ENCODE results near the gene RAD51B. TPM values are rescaled to one million over a fixed set of nuclear protein-coding genes. Genes with fewer than 3 reads are reported as not detected.

RAD51B gene
- total and polyA plus RNA-seq, 2 experiments from 2014 or later: 10.1 to 18.0 TPM

- no peaks in the 10 kb centered on the region for H3K9me2 ChIP-seq (replicated peaks; ENCODE audit: insufficient read depth)
- H3K4me3 ChIP-seq: no peak overlapping the region
- no peaks in the 10 kb centered on the region for H3K36me3 ChIP-seq (replicated peaks; ENCODE audit: insufficient read depth, low read depth)
- no peak overlapping the region for H2AFZ ChIP-seq
- H3K27ac ChIP-seq: peak overlapping the region; percentile 31
- TF ChIP-seq EZH2 (IDR thresholded peaks at IDR 0.05; ENCODE audit: borderline replicate concordance): no peak
- TF ChIP-seq, protein P1, sequence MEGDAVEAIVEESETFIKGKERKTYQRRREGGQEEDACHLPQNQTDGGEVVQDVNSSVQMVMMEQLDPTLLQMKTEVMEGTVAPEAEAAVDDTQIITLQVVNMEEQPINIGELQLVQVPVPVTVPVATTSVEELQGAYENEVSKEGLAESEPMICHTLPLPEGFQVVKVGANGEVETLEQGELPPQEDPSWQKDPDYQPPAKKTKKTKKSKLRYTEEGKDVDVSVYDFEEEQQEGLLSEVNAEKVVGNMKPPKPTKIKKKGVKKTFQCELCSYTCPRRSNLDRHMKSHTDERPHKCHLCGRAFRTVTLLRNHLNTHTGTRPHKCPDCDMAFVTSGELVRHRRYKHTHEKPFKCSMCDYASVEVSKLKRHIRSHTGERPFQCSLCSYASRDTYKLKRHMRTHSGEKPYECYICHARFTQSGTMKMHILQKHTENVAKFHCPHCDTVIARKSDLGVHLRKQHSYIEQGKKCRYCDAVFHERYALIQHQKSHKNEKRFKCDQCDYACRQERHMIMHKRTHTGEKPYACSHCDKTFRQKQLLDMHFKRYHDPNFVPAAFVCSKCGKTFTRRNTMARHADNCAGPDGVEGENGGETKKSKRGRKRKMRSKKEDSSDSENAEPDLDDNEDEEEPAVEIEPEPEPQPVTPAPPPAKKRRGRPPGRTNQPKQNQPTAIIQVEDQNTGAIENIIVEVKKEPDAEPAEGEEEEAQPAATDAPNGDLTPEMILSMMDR (IDR thresholded peaks at IDR 0.05; ENCODE audit: poor library complexity): no peak
- no peak for TF ChIP-seq EZH2phosphoT487 (IDR thresholded peaks at IDR 0.05; ENCODE audit: low read depth, severe bottlenecking, unreplicated experiment)
- H3K27me3 ChIP-seq: no peaks in the 10 kb centered on the region
- no peaks in the 10 kb centered on the region for H4K20me1 ChIP-seq (ENCODE audit: insufficient read depth, poor library complexity, severe bottlenecking)
- no peak for DNase-seq (ENCODE audit: low spot score)
- H3K4me2 ChIP-seq: no peak overlapping the region
- WGBS (ENCODE audit: low lambda C conversion rate, missing lambda C conversion rate): 72% methylated on average over 2 of the region's 2 CpGs
- peaks cover 47% of the 10 kb centered on the region for H3K4me1 ChIP-seq (ENCODE audit: insufficient read depth)
- no peaks in the 10 kb centered on the region for H3K9me3 ChIP-seq (ENCODE audit: low read depth)
- no peaks in the 10 kb centered on the region for H3K79me2 ChIP-seq
Measured at GRCh38 chr14:68268197-68268596, 448.6 kb downstream of the RAD51B start.

DNA sequence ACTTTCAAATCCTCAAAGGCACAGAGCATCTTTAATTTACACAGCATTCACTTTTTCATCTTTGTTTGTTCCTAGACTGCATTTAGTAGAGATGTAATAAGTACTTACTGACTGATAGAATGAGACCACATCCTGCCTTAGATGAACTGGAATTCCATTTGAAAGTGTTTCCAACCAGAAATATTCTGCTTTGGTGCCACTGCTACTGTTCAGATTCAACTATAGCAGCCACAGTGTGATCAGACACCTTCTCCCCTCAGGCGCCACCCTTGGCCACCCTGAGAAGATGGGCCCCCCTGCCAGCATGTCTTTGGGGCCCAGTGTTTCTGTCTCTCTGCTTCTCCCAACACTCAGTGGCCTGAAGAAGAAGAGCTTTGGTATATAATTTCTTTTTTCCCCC, 449.1 kb downstream of the RAD51B start:
- Histone ChIP-seq H3K9me3 (ENCODE audit: low read depth) (no peaks in the 10 kb centered on the region), H3K79me2 (no peaks in the 10 kb centered on the region), H3K4me3 (no peak overlapping the region), H3K4me2 (no peak overlapping the region), H3K9me2 (replicated peaks; ENCODE audit: insufficient read depth) (no peaks in the 10 kb centered on the region), H3K36me3 (replicated peaks; ENCODE audit: insufficient read depth, low read depth) (no peaks in the 10 kb centered on the region), H3K4me1 (ENCODE audit: insufficient read depth) (peaks cover 47% of the 10 kb centered on the region), H3K27ac (peak overlapping the region; percentile 31), H4K20me1 (ENCODE audit: insufficient read depth, poor library complexity, severe bottlenecking) (no peaks in the 10 kb centered on the region), H3K27me3 (no peaks in the 10 kb centered on the region), H2AFZ (no peak overlapping the region)
- TF ChIP-seq EZH2phosphoT487 (IDR thresholded peaks at IDR 0.05; ENCODE audit: low read depth, severe bottlenecking, unreplicated experiment) (no peak), EZH2 (IDR thresholded peaks at IDR 0.05; ENCODE audit: borderline replicate concordance) (no peak)
- DNase-seq (ENCODE audit: low spot score): no peak
- 95% methylated on average over 1 of the region's 1 CpG for WGBS (ENCODE audit: low lambda C conversion rate, missing lambda C conversion rate)

GRCh38 chr14:68269136-68269927, 449.8 kb downstream of the RAD51B start:
- H3K4me3 ChIP-seq: no peak overlapping the region
- no peak for TF ChIP-seq EZH2 (IDR thresholded peaks at IDR 0.05; ENCODE audit: borderline replicate concordance)
- TF ChIP-seq EZH2phosphoT487 (IDR thresholded peaks at IDR 0.05; ENCODE audit: low read depth, severe bottlenecking, unreplicated experiment): no peak
- TF ChIP-seq, protein P1 (IDR thresholded peaks at IDR 0.05; ENCODE audit: poor library complexity): no peak
- no peaks in the 10 kb centered on the region for H3K79me2 ChIP-seq
- WGBS (ENCODE audit: low lambda C conversion rate, missing lambda C conversion rate): 85% methylated on average over 8 of the region's 8 CpGs
- H2AFZ ChIP-seq: no peak overlapping the region
- H3K4me1 ChIP-seq (ENCODE audit: insufficient read depth): peaks cover 41% of the 10 kb centered on the region
- DNase-seq (ENCODE audit: low spot score): no peak
- H3K27me3 ChIP-seq: no peaks in the 10 kb centered on the region
- H3K27ac ChIP-seq: peak overlapping the region; percentile 31
- H3K9me2 ChIP-seq (replicated peaks; ENCODE audit: insufficient read depth): no peaks in the 10 kb centered on the region
- H4K20me1 ChIP-seq (ENCODE audit: insufficient read depth, poor library complexity, severe bottlenecking): no peaks in the 10 kb centered on the region
- no peaks in the 10 kb centered on the region for H3K9me3 ChIP-seq (ENCODE audit: low read depth)
- no peaks in the 10 kb centered on the region for H3K36me3 ChIP-seq (replicated peaks; ENCODE audit: insufficient read depth, low read depth)
- no peak overlapping the region for H3K4me2 ChIP-seq

DNA sequence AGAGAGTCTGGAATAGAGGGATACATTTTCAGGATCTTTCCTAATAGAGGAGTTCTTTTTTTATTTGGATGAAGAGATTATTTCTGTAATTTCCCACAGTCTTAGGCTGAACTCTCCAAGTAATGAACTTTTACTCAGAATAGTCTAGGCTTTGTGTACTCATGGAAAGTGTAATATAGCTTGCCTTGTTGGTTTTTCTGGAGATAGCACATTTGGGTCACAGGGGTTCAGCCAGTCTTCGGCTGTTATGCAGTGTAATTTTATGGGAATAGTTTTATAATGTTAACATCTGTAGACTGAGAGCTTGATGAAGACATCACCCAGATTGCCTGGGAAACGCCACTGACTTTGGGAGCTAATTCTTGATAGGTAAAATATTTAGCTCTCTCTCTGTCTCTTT, 450.8 kb downstream of the RAD51B start:
- Histone ChIP-seq H3K9me2 (replicated peaks; ENCODE audit: insufficient read depth) (no peaks in the 10 kb centered on the region), H3K4me3 (no peak overlapping the region), H3K4me1 (ENCODE audit: insufficient read depth) (peaks cover 34% of the 10 kb centered on the region), H3K27me3 (no peaks in the 10 kb centered on the region), H3K79me2 (no peaks in the 10 kb centered on the region), H4K20me1 (ENCODE audit: insufficient read depth, poor library complexity, severe bottlenecking) (no peaks in the 10 kb centered on the region), H3K36me3 (replicated peaks; ENCODE audit: insufficient read depth, low read depth) (no peaks in the 10 kb centered on the region), H3K4me2 (no peak overlapping the region), H3K27ac (peak overlapping the region; percentile 31), H2AFZ (no peak overlapping the region), H3K9me3 (ENCODE audit: low read depth) (no peaks in the 10 kb centered on the region)
- no peak for DNase-seq (ENCODE audit: low spot score)
- TF ChIP-seq EZH2 (IDR thresholded peaks at IDR 0.05; ENCODE audit: borderline replicate concordance) (no peak), EZH2phosphoT487 (IDR thresholded peaks at IDR 0.05; ENCODE audit: low read depth, severe bottlenecking, unreplicated experiment) (no peak)
- TF ChIP-seq, protein P1 (IDR thresholded peaks at IDR 0.05; ENCODE audit: poor library complexity): no peak
- WGBS (ENCODE audit: low lambda C conversion rate, missing lambda C conversion rate): 38% methylated on average over 2 of the region's 2 CpGs

Measured in hepatocyte (in vitro differentiated cells).